Progenitor cell of endocrine pancreas (in vitro differentiated cells): ENCODE data around the gene GPS1. TPM values are rescaled to one million over a fixed set of nuclear protein-coding genes. Genes with fewer than 3 reads are reported as not detected.

ENCODE experiments used
- DNase-seq: peaks from one replicate; pipeline ENCODE4 v3.0.0; 2021; ENCODE audit warnings: low spot score; ENCODE audit not compliant: unreplicated experiment
- H3K27ac Mint-ChIP-seq: 2 replicates; pipeline ENCODE4 v1.8.0; 2021; ENCODE audit warnings: mild to moderate bottlenecking, moderate library complexity, mixed read lengths
- H3K27me3 Mint-ChIP-seq: 2 replicates; pipeline ENCODE4 v1.8.0; 2021; ENCODE audit warnings: mixed read lengths
- H3K36me3 Mint-ChIP-seq: 2 replicates; pipeline ENCODE4 v1.8.0; 2022; ENCODE audit warnings: mixed read lengths; ENCODE audit not compliant: insufficient read depth
- H3K4me1 Mint-ChIP-seq: 2 replicates; pipeline ENCODE4 v1.8.0; 2021; ENCODE audit warnings: low read depth, mixed read lengths
- H3K4me3 Mint-ChIP-seq: 2 replicates; pipeline ENCODE4 v1.8.0; 2021; ENCODE audit warnings: low read depth, mild to moderate bottlenecking, moderate library complexity, mixed read lengths
- H3K9me3 Mint-ChIP-seq: 2 replicates; pipeline ENCODE4 v1.8.0; 2021; ENCODE audit warnings: low read depth, mixed read lengths
- CTCF ChIP-seq: fragments of 200-600 bp; sonication (generic); IDR thresholded peaks from one replicate; pipeline ENCODE4 v1.5.0; 2021; ENCODE audit warnings: antibody characterized with exemption, mild to moderate bottlenecking; ENCODE audit not compliant: unreplicated experiment
- total RNA-seq: library from RNA; stranded (reverse); gene quantifications from 2 replicates; pipeline ENCODE4 v1.2.1, GENCODE V29; 2021

Gene GPS1
- total RNA-seq, 1 donor from 2014 or later, result 137 TPM

GRCh38 chr17:82046903-82047302, 4.8 kb upstream of the GPS1 start:
- Mint-ChIP-seq H3K27ac (no peak overlapping the region), H3K27me3 (no peaks in the 10 kb centered on the region), H3K9me3 (no peaks in the 10 kb centered on the region), H3K4me3 (peak overlapping the region; percentile 37), H3K4me1 (peaks cover 6% of the 10 kb centered on the region), H3K36me3 (peaks cover 10% of the 10 kb centered on the region)
- no peak for TF ChIP-seq CTCF
- DNase-seq, result no peak

- Mint-ChIP-seq H3K9me3 (no peaks in the 10 kb centered on the region), H3K4me3 (no peak overlapping the region), H3K27me3 (no peaks in the 10 kb centered on the region), H3K36me3 (peaks cover 10% of the 10 kb centered on the region), H3K4me1 (peaks cover 6% of the 10 kb centered on the region), H3K27ac (no peak overlapping the region)
- no peak for TF ChIP-seq CTCF
- no peak for DNase-seq
These were observed 4.3 kb upstream of the GPS1 start for GRCh38 chr17:82047379-82047778.

DNA sequence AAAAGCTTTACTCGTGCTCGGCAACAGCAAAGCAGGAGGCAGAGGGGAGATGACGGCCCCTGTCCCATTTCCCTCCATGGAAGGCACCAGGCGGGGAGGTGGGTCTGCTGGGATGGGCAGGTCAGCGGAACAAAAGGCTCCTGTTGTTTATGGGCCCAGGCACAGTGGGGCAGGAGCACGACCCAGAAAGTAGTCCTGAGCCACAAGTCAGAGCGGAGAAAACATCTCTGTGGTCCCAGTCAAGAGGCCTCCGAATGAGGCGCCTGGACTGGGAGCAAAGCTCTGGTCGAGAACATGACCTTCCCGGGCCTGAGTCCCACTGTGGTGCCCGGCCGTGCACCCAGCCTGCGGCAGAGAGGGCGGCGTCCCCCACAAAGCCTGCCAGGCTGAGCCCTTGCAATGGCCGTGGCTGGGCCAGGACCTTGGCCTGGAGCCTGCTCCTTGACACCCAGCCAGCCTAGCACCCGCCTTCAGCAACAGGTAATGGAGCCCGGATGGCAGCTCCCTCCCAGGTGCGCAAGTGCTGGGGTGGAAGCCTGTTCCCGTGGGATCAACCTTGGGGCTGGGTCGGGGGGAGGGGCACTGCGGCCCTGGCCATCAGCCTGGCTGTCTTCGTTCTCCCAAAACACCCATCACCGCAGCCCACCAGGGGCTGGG, 3.7 kb upstream of the GPS1 start:
- TF ChIP-seq CTCF, result no peak
- DNase-seq, result no peak
- Mint-ChIP-seq H3K9me3 (no peaks in the 10 kb centered on the region), H3K4me1 (peaks cover 7% of the 10 kb centered on the region), H3K27ac (no peak overlapping the region), H3K27me3 (no peaks in the 10 kb centered on the region), H3K4me3 (no peak overlapping the region), H3K36me3 (peaks cover 10% of the 10 kb centered on the region)

GRCh38 chr17:82048571-82048971, 3.1 kb upstream of the GPS1 start:
- TF ChIP-seq CTCF, result no peak
- peaks cover 10% of the 10 kb centered on the region for H3K36me3 Mint-ChIP-seq
- peaks cover 9% of the 10 kb centered on the region for H3K4me1 Mint-ChIP-seq
- DNase-seq, result no peak
- peak overlapping the region; percentile 31 for H3K4me3 Mint-ChIP-seq
- no peaks in the 10 kb centered on the region for H3K9me3 Mint-ChIP-seq
- no peak overlapping the region for H3K27ac Mint-ChIP-seq
- H3K27me3 Mint-ChIP-seq, result no peaks in the 10 kb centered on the region

- DNase-seq, result no peak
- Mint-ChIP-seq H3K27ac (no peak overlapping the region), H3K9me3 (no peaks in the 10 kb centered on the region), H3K27me3 (no peaks in the 10 kb centered on the region), H3K4me3 (no peak overlapping the region), H3K36me3 (peaks cover 10% of the 10 kb centered on the region), H3K4me1 (peaks cover 9% of the 10 kb centered on the region)
- no peak for TF ChIP-seq CTCF
These were observed 2.6 kb upstream of the GPS1 start for GRCh38 chr17:82049106-82049505.
